ENCODE data around the gene BMPR1A.

The BMPR1A gene

GRCh38 chr10:86956848-86957448, 200.5 kb downstream of the BMPR1A start:
- DNase-seq (ENCODE audit: low read depth), result no peak

- DNase-seq (ENCODE audit: low read depth), result no peak
Measured at GRCh38 chr10:86957471-86958115, 201.2 kb downstream of the BMPR1A start, which contains the start of gene MMRN2. Gene MMRN2, minus strand, starts transcription at chr10:86957615. Its CDS starts 74 bp downstream, at chr10:86957541.

GRCh38 chr10:86958116-86958900, 201.9 kb downstream of the BMPR1A start, which contains the start of gene SNCG:
Gene SNCG, plus strand, starts transcription at chr10:86958599. Its CDS starts 99 bp downstream, at chr10:86958698.
- no peak for DNase-seq (ENCODE audit: low read depth)

- no peak for DNase-seq (ENCODE audit: low read depth)
Measured at GRCh38 chr10:86958901-86959736, 202.7 kb downstream of the BMPR1A start.

- no peak for DNase-seq (ENCODE audit: low read depth)
Measured at GRCh38 chr10:86959737-86960002, 203.3 kb downstream of the BMPR1A start.

- no peak for DNase-seq (ENCODE audit: low read depth)
Measured at GRCh38 chr10:86960003-86960862, 203.8 kb downstream of the BMPR1A start.

GRCh38 chr10:86960863-86961434, 204.5 kb downstream of the BMPR1A start:
- no peak for DNase-seq (ENCODE audit: low read depth)

GRCh38 chr10:86961481-86962091, 205.2 kb downstream of the BMPR1A start:
- DNase-seq (ENCODE audit: low read depth), result no peak

- DNase-seq (ENCODE audit: low read depth), result no peak
Measured at GRCh38 chr10:86962136-86962980, 205.9 kb downstream of the BMPR1A start.

- DNase-seq (ENCODE audit: low read depth), result no peak
Measured at GRCh38 chr10:86962981-86963310, 206.5 kb downstream of the BMPR1A start.

GRCh38 chr10:86963341-86963919, 207.0 kb downstream of the BMPR1A start:
- DNase-seq (ENCODE audit: low read depth), result no peak

GRCh38 chr10:86964061-86964846, 207.8 kb downstream of the BMPR1A start:
- DNase-seq (ENCODE audit: low read depth), result no peak

GRCh38 chr10:86964847-86965190, 208.4 kb downstream of the BMPR1A start:
- DNase-seq (ENCODE audit: low read depth), result no peak

GRCh38 chr10:86965986-86966654, 209.7 kb downstream of the BMPR1A start:
- no peak for DNase-seq (ENCODE audit: low read depth)

GRCh38 chr10:86967481-86967941, 211.1 kb downstream of the BMPR1A start:
- no peak for DNase-seq (ENCODE audit: low read depth)

GRCh38 chr10:86968271-86968993, 212.0 kb downstream of the BMPR1A start, which contains the start of gene ADIRF:
Gene ADIRF, plus strand, starts transcription at chr10:86968482. Its CDS starts 63 bp downstream, at chr10:86968545.
- no peak for DNase-seq (ENCODE audit: low read depth)

- DNase-seq (ENCODE audit: low read depth), result no peak
Measured at GRCh38 chr10:86968994-86969355, 212.6 kb downstream of the BMPR1A start.

Data from stimulated activated CD8-positive, alpha-beta memory T cell treated with anti-CD3 and anti-CD28 coated beads, Interleukin-15, amount 100 ng/mL, for 24 hours (primary cell).